Jurkat, Clone E6-1 (cell line): ENCODE data around the gene AKR1E2.

Experiments
- DNase-seq: peaks from one replicate; pipeline ENCODE4 v3.0.0-alpha.2; 2011; ENCODE audit warnings: low read depth, low spot score
- H3K4me3 ChIP-seq: 2 replicates; pipeline ENCODE4 v1.5.1; 2011; ENCODE audit warnings: mild to moderate bottlenecking, low read length, control low read depth, moderate library complexity

Gene AKR1E2

GRCh38 chr10:4868357-4868657, 42.3 kb downstream of the AKR1E2 start:
- DNase-seq = no peak

DNA sequence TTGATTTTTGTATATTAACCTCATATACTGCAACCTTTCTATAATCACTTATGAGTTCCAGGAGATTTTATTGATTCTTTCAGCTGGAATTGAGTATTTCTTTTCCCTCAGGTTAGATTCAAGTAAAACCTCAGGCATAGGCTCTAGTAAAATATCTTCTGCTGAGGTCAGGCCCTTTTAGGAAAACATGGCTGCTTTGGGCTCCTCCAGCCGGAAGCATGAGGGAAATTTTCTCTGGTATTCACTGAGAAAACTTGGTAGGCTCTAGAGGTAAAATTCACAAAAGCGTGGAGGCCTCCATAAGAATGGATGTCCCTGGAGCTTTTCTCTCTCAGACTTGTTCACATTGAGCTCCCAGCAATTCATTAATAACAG, 56.7 kb downstream of the AKR1E2 start:
- H3K4me3 ChIP-seq = no peak overlapping the region
- no peak for DNase-seq

More at GRCh38 chr10:4868357-4868657, 42.3 kb downstream of the AKR1E2 start:
- H3K4me3 ChIP-seq = no peak overlapping the region

DNA sequence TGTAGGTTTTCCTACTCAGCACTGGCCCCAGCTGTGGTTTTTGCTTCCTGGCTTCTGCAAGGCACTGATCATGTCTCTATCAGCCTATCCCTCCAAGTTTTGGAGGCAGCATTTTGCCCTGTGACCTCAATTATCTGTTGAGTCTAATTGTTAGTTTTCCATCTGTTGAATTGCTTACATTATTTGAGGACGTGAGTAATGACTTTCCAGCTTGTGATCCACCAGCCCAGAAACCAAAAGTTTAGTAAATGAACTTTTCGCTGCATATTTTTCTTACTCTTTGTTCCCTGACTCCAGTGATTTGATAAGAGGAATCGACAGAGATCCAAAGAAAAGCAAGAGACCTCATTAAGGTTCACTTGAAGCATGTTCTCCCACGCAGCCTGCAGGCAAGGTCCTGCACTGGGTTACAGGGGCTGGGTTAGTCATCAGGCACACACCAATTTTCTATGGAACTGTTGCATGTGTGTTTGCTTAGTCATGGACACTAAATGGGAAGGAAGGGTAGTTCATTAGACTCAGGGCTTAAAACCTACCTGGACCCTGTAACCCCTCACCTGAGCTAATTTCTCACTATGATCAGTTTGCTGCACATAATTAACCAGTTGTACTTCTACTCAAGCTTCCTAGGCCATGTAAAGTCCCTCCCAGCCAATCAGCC, 57.2 kb downstream of the AKR1E2 start:
- DNase-seq = no peak
- H3K4me3 ChIP-seq = no peak overlapping the region

- no peak for DNase-seq
- no peak overlapping the region for H3K4me3 ChIP-seq
Measured at GRCh38 chr10:4885162-4885561, 59.2 kb downstream of the AKR1E2 start.

DNA sequence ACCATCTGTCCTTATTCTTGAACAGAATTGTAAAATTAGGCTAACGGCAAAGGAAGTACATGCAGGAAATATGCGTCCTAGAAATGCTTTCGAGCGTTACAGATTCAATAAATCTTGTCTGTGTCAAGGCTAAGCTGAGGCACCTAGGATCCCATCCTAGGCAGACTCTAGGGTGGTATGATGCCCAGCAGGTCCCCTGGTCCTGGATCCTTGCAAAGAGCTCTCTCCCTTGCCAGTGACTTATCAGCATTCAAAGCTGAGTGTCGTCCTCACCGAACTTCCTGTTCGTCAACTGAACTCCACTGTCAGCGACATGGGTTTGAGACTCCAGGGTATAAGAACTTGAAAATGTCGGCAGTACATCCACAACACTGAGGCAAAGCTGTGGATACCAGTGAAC, 61.5 kb downstream of the AKR1E2 start:
- no peak for DNase-seq
- no peak overlapping the region for H3K4me3 ChIP-seq

DNA sequence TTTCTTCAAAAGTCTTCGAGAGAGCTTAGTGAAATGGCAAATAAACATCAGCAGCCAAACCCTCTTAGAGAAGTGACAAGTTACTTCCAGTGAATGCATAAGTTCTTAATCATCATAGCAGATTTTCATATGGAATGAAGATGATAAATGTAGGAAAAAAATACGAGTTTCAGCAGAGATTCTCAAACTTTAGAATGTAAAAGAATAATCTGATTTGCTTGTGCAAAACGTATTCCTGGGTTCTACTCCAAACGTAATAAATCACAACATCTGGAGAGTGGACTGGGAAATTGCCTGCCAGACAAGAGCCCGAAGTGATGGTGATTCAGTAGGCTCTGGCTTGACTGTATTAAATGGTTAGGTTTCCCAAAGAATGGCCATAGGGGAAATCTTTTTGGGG, 62.2 kb downstream of the AKR1E2 start:
- H3K4me3 ChIP-seq = no peak overlapping the region
- DNase-seq = no peak

- DNase-seq = no peak
- no peak overlapping the region for H3K4me3 ChIP-seq
Measured at GRCh38 chr10:4889959-4890358, 64.0 kb downstream of the AKR1E2 start.

DNA sequence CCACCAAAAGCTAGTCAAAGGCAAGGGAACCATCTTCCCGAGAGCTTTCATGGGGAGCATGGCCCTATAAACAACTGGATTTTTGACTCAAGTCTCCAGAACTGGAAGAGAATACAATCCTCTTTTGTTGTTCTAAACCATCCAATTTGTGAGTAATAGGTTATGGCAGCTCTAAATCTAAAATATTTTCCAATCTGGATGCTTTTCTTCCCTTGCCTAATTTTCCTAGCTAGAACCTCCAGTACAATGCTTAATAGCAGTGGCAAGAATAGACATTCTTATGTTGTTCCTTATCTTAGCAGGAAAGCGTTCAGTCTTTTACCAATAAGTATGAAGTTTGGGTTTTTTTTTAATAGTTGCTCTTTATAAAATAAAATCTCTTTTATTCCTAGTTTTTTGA, 66.7 kb downstream of the AKR1E2 start:
- DNase-seq = no peak

GRCh38 chr10:4894335-4894734, 68.3 kb downstream of the AKR1E2 start:
- DNase-seq = no peak
- no peak overlapping the region for H3K4me3 ChIP-seq

More for the DNA sequence above, 66.7 kb downstream of the AKR1E2 start:
- no peak overlapping the region for H3K4me3 ChIP-seq
